HCT116 (cell line): Measurements from ENCODE around the gene CDH11.

ENCODE experiments used
- CTCF ChIP-seq, 3 experiments: fragments of 200-600 bp in 1 of 3; sonication (generic) in 1 of 3; IDR thresholded peaks in 2 of 3; conservative IDR thresholded peaks in 1 of 3; 2 replicates each; pipeline ENCODE4 v1.5.1; 2012 to 2017; ENCODE audit warnings: low read depth in 2 of 3, low read length in 2 of 3, antibody characterized with exemption in 1 of 3, borderline replicate concordance in 1 of 3, control low read depth in 1 of 3, mild to moderate bottlenecking in 1 of 3, mixed read lengths in 1 of 3, mixed run types in 1 of 3, moderate library complexity in 1 of 3; ENCODE audit not compliant: insufficient read depth in 1 of 3
- EZH2phosphoT487 ChIP-seq: fragments of 200-600 bp; IDR thresholded peaks from 2 replicates; pipeline ENCODE4 v1.6.1; 2018; ENCODE audit warnings: antibody characterized with exemption, borderline replicate concordance
- FOSL1 ChIP-seq: IDR thresholded peaks from 2 replicates; pipeline ENCODE4 v1.6.1; 2012; ENCODE audit warnings: low read depth
- POLR2A ChIP-seq: IDR thresholded peaks from 2 replicates; pipeline ENCODE4 v1.7.0; 2011; ENCODE audit warnings: borderline replicate concordance; ENCODE audit not compliant: insufficient read depth, insufficient read length; ENCODE audit errors: extremely low read depth
- POLR2AphosphoS5 ChIP-seq: IDR thresholded peaks from 2 replicates; pipeline ENCODE4 v1.6.1; 2011; ENCODE audit warnings: mild to moderate bottlenecking, low read depth, low read length, moderate library complexity
- RAD21 ChIP-seq: IDR thresholded peaks from 2 replicates; pipeline ENCODE4 v1.6.1; 2012; ENCODE audit warnings: low read depth, mild to moderate bottlenecking
- TCF7L2 ChIP-seq: IDR thresholded peaks from 2 replicates; pipeline ENCODE4 v1.7.0; 2011; ENCODE audit warnings: borderline replicate concordance, inconsistent platforms; ENCODE audit not compliant: insufficient read depth, insufficient read length; ENCODE audit errors: extremely low read depth
- ZNF274 ChIP-seq: fragments of 200-500 bp; sonication (Bioruptor generic); IDR thresholded peaks from 2 replicates; pipeline ENCODE4 v1.6.1; 2014; ENCODE audit warnings: mild to moderate bottlenecking, low read depth, low read length, inconsistent platforms

- TF ChIP-seq CTCF (IDR thresholded peaks at IDR 0.05 in 2 of 3, conservative IDR thresholded peaks at IDR 0.05 in 1 of 3; ENCODE audit: borderline replicate concordance in 1 of 3, insufficient read depth in 1 of 3, low read depth in 2 of 3, low read length in 2 of 3) (no peak), POLR2AphosphoS5 (no peak), ZNF274 (no peak), POLR2A (no peak), EZH2phosphoT487 (no peak), RAD21 (no peak), TCF7L2 (no peak), FOSL1 (no peak)
These were observed 89.5 kb downstream of the CDH11 start for GRCh38 chr16:65032387-65032786.
